Measurements from ENCODE around the gene LAMC2.
"Not testable (repeated sequence)": the region's sequence is repeated elsewhere in the genome, so short reads cannot be mapped to it uniquely, and the experiment has no call there.

Gene LAMC2

DNA sequence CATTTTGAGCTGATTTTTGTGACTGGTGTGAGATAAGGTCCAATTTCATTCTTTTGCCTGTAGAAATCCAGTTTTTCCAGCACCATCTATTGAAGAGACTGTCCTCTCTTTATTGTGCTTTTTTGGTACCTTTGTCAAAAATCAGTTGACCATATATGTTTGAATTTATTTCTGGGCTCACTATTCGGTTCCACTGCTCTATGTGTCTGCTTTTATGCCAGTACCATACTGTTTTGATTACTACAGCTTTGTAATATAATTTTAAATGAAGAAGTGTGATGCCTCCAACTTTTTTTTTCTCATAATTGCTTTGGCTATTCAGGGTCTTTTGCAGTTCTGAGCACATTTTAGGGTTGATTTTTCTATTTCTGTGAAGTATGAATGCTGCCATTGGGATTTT, 69.0 kb downstream of the LAMC2 start:
- DNase-seq (ENCODE audit: low read depth in 4 of 4, low spot score in 1 of 4), result no peak

DNA sequence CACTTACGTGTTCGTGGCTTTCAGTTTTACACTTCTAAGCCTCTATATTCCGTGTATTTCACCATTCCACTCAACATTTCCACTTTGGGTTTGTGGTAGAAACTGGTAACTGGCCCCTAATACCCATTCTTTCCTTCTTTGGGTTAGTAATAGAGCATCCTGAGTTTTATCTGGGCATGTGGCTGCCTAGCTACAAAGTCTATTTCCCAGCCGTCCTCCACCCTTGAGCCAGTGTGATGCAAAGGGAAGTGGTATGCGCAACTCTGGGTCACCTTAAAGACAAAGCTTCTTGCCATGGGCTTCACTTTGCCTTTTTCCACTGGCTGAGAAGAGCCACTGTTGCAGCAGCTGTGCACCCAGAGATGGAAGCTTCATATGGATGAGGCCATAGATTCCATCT, 73.9 kb downstream of the LAMC2 start:
- DNase-seq (ENCODE audit: low read depth in 4 of 4, low spot score in 1 of 4), result no peak

DNA sequence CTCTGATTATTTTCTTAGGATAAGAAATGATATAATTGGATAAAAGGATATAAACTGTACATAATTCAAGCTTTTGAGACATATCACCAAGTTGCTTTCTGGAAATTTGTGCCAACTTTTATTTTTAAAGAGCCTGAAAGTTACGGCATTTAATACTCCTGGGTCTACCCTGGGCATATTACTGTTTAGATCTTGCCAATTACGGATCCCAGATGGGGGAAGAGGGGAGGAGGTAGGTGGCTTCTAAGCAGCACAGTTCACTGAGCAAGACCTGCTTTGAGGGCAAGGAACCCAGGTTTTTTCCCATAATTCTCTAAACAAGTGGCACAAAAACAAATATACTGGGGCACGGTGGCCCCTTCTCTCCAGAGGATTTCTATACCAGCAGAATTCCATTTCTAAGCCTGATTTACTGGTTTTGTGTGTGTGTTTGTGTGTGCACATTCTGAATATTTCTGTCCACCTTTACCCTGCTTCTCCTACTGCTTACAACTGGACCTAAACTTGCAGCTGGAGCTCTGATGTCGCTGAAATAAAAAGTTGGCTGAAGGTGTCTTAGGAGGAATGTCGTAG, 76.7 kb downstream of the LAMC2 start:
- DNase-seq (ENCODE audit: low read depth in 4 of 4, low spot score in 1 of 4), result no peak

DNA sequence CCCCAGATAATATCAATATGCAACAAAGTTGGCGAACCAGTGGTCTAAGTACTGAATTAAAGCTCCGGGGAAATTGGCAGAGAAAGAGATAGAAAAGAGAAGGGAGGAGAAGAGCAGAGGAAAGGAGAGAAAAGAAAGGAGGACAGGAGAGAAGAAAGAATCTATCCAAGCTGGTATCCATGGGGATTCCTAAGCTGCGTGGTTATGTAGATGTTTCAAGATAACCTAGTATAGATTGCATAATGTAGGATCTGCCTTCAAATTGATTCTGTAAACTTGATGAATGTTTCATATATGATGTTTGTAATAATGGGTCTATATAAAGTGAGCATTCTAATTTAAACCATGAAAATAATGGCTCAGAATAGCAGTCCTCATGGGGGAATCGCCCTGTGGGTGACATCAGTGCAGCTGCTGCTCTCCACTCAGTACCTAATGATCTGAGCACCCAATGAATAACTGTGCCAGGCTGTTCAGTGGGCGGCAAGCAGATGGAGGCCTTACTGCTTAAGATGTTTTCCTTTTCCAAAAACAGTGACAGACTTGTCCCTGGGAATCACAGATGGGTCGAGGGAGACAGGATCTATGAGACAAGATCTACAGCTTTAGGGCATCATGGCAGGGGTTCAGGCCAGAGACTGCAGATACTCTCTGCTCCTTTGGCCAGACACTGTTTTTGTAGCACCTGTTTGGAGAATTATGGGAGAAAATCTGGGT, 78.0 kb downstream of the LAMC2 start:
- DNase-seq (ENCODE audit: low read depth in 4 of 4, low spot score in 1 of 4), result no peak

DNA sequence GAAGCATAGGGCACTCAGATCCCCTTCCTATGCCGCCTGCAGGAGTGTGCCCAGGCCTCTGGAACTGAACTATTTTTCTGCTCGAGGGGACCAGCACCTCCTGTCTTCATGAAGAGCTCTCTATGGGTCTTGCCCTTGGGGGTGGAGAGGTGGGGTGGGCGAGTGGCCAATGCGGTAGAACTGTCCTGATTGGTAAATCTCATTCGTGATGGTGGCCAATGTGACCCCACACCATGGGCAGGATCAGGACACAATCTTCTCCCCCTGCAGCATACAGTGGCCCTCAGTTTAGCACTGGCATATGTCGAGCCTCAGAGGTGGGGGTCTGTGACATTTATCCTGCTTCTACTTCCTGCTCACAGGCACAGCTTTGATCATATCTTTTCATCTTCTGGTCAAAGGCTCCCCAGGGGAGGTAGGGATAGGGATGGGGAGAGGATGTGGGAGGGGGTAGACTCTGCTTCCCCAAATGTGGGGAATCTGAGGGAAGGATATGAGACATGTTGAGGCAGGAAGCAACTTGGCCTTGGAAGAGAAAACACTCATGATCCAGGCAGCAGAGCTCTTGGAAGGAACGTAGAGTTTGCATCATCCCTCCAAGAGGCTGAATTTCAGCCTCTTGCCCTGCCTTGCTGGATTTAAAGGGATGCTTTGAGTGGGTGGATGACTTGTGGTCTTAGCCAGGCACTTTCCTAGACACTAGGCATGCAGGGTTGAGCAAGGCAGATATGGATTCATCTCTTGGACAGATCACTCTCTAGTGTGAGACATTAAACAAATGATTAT, 81.8 kb downstream of the LAMC2 start:
- DNase-seq (ENCODE audit: low read depth in 4 of 4, low spot score in 1 of 4), result no peak

DNA sequence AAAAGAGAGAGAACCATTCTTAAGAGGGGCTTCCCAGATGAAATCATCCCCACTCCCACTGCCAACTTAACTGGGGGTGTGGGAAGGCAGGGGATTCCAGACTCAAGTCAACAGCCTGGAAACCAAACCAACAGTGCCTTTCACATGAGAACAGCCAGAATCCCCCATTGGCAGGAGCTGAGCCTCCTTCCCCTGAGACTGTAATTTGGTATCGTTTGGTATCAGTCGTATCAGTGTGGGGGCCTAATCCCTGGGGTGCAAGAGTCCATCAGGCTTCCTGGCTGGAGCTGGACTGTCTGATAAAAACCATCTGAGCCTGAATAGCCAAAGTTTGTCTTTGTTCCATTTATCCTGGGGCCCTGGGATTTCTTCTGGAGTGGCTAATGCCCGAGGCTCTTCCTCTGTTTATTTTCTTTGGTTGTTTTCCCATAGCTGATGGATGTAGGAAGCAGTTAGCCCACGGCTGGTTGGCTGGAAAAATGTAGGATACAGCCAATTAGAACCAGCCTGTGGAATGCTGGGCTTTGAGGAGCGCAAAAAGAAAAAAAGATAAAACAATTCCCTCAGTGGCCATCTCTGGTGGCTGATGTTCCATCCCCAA, 84.6 kb downstream of the LAMC2 start:
- no peak for DNase-seq (ENCODE audit: low read depth in 4 of 4, low spot score in 1 of 4)

DNA sequence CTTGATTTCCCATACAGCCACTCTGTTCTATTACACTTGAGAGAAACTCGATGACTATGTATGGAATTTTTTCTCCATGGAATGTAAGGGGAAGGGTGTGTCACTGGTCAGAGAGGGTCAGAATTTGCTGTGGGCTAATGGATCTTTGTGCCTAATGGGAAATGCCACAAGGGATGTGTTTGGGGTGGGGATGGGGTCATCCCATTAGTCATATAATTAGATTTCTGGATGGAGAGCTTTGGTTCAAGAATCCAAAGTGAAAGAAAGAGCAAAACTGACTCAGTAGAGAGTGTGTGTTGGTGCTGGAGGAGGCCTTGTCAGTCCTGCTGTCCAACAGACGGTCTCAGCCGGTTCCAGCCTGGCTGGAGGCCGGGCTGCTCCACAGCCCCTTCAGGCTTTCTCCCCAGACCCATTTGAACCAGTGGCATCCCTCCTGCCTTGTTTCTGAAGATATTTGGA, 86.4 kb downstream of the LAMC2 start:
- DNase-seq (ENCODE audit: low read depth in 4 of 4, low spot score in 1 of 4), result no peak

DNA sequence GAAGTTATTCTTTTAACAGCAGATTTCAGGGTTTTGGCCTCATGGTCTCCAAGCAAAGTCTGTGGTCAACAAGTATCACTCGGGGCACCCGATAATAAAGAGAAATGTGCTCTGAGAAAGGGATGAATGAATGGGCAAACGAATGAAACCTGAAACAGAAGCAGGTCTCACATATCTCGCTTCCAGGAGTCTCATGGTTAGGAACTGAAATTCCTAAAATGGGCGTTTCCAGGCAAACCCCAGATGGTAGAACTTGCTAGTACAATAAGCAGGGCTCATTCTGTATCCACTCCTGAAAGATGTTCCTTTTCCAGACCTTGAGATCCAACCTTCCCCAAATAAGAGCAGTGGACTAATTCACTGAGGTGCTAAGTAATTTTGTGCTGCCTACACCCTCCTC, 87.2 kb downstream of the LAMC2 start:
- DNase-seq (ENCODE audit: low read depth in 4 of 4, low spot score in 1 of 4), result no peak

DNA sequence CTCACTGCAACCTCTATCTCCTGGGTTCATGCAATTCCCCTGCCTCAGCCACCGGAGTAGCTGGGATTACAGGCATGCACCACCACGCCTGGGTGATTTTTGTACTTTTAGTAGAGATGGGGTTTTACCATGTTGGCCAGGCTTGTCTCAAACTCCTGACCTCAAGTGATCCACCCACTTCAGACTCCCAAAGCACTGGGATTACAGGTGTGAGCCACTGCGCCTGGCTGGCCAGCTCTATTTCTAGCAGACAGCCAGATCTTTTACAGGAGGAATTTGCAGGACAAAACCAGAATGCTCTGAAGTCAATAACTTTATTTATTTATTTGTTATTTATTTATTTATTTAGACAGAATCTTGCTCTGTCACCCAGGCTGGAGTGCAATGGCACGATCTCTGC, 87.9 kb downstream of the LAMC2 start:
- not testable (repeated sequence) for DNase-seq (ENCODE audit: low read depth in 4 of 4, low spot score in 1 of 4)

DNA sequence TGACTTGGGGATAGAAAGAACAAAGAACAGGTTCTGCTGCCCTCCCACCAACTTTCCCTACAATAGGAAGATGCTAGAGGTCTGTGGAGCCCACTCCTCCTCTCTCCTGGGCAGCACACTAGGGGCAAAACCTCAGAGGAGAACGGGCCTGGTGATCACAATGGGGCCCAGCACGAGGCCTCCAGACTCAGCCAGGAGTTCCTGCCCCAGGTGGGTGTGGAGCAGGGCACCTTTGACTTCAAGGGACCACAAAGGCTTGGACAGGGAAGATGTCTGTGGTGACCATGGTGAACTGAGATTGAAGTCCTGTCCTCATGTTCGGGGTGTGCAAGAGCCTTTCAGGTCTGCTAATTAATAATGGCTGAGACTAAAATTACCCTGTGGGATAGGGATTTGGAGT, 88.8 kb downstream of the LAMC2 start:
- no peak for DNase-seq (ENCODE audit: low read depth in 4 of 4, low spot score in 1 of 4)

DNA sequence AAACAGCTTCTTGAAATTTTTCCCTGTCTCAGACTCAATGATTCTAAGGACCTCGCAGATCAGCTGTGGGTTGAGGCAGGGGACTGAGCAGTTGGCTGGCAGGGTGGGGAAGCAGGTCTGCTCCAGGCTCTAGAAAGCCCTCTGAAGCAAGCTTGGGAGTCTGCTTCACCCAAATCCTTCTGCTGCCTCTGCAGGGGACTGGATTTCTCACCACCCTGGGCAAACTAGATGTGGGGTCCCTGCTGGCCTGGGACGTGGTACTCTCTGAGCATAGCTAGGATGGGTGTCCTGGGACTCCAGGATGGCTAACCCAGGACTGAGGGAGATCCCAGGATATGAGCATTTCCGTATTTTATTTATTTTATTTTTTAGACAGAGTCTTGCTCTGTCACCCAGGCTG, 89.3 kb downstream of the LAMC2 start:
- no peak for DNase-seq (ENCODE audit: low read depth in 4 of 4, low spot score in 1 of 4)

DNA sequence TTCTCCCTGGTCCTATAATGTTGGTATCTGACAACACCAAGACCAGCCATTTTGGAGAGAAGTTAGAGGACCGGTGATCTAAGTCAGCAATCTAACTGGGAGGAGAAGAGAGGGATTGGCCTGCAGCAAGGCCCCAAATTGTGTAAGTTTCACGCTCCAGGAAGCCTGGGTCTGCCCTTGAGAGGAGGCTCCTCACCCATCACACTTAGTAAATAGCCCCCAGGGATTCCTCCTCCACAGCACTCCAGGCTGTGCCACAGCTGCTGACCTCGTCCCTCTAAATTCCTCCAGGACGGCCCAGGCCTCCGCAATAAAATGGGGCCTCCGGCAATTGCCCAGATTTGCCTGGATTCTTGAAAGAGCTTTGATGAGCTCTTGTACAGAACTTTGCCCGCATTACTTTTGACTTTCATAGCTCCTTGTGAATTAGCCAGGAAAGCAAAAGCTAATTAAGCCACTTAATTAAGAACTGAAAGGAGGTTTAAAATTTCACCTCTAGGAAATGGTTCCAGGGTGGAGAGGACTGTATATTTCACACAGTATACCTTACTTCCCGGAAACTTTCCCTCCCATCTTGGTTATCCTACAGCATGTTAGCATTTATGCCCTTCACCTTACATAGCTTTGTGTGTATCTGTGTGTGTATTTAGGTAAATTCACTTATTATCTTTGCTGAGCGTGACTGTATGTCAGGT, 90.5 kb downstream of the LAMC2 start:
- DNase-seq (ENCODE audit: low read depth in 4 of 4, low spot score in 1 of 4), result no peak

DNA sequence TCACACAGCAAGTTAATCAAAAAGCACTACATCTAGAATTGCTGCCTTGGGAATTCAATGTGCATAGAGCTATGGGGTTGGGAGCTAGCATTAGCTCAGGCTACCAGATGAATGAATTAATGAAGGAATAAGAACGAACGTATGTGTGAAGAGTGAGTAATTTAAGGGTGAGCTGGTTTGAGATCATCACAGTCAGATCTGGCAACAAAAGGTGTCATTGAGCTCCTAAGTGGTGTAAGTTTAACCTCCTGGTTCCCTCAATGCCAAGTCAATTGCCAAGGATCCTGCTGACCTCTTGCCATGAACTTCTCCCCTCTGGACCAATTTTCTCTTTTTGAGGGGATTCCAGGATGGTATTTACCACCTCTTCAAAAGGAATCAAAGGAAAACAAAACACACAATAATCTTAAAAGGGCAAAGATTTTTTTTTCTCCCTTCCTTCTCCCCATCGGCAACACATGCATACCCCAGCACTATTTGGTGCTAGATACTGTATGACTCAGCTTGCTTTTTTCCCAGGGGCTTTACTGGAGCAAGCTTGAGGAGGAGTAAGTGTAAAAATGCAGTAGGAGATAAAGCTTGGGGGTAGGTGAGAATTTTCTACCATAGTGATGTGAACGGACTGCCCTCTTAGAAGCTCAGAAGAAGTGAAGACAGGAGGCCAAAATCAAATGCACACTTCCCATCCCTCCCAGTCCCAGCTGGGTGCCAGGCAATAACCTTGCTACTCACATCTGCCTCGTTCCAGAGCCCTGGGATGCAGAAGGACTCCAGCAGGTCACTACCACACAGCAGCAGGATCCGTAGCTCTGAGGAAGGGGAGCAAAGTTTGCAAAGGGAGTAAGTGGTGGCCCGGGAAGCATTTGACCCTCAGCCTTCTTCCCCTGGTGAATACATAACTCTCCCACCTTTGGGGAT, 92.0 kb downstream of the LAMC2 start:
- DNase-seq (ENCODE audit: low read depth in 4 of 4, low spot score in 1 of 4), result no peak

DNA sequence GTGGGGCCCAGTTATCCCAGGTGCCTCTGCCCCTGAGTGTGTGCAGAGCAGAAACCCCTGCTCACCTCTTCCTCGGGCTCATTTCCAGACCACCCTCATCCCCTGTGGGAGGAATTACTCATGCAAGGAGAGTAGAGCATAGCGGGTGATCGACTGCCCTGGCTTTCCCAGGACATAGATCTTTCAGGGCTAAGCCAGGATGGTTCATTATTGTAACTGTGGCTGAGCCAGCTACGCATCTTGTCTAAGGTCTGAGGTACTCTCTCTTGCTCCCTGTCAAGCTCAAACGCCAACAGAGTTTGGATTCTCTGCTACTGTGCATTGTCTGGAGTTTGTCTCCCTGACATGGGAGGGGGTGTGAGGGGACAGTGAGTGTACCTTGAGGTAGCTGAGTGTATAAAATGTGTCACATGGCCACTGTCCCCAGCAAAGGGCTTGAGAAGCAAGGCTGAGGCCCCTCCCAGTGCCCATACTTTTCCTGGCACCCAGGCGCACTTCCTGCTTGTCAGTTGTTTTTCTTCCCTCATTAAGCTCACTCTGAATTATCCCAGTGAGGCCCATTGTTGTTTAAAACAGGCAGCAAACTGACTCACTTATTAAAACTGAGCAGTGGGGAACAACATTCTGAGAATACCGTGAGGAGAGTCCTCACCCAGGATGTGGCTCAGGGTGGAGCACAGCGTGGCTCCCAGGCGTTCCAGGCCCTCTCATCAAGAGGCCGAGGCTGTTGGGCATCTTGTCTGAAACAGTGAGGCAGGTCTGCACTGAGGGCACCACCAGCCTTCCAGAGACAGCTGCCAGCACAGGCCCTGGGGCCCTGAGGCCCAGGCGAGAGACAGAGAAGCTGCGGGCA, 92.9 kb downstream of the LAMC2 start:
- no peak for DNase-seq (ENCODE audit: low read depth in 4 of 4, low spot score in 1 of 4)

DNA sequence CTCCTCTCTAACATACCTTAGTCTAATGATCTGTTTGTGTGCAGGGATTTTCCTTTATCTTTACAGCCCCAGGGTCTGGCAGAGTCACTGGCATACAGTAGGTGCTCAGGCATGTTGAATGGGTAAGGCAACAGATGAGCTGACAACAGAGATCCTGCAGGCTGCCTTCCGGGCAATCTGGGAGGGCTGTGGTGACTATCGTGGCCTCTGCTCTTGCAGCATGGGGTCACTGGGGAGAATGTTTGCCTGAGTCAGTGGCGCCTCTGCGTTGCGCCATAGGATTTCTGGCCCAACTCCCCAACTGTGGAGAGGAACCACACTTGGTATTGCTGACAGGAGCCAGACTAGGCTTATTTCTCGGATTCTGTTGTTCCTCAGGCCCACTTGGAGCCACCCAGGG, 93.8 kb downstream of the LAMC2 start:
- DNase-seq (ENCODE audit: low read depth in 4 of 4, low spot score in 1 of 4), result no peak

DNA sequence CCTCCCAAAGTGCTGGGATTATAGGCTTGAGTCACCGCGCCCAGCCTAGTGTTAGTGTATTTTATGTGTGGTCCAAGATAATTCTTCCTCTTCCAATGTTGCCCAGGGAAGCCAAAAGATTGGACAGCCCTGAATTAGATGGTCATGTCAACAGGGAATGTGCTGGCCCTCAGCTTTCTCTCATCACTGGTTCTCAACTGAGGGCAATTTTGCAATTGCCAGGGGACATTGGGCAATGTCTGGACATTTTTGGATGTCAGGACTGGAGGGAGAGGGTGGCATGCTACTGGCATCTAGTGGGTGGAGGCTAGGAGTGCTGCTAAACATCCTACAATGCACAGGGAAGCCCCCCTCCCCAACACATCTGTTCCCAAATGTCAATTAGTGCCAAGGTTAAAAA, 95.0 kb downstream of the LAMC2 start:
- DNase-seq (ENCODE audit: low read depth in 4 of 4, low spot score in 1 of 4), result no peak

DNA sequence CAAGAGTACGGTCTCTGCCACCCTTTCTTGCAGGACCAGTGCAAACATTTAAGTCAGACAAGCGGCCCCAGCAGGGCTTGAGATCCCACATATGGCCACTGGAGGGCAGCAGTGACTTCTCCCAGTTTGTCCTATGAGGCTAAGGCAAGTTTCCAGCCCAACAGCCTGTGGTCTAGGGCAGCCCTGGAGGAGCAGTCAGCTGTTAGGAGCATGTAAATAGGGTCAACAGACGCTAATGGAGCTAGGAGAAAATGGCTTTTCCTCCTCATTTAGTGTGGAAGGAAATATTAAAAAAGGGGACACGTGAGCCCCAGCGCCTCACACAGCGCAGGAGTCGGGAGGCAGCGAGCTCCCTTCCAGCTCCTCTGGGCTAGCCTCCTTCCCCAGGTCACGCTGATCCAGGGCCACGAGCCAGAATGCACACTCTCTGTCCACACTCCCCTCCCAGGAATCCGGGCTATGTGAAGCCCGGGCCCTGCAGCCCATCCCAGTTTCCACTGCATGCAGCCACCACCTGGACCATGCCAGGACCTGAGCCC, 95.6 kb downstream of the LAMC2 start:
- peak; percentile 33 to 62 (median 50) for DNase-seq (ENCODE audit: low read depth in 4 of 4, low spot score in 1 of 4)

DNA sequence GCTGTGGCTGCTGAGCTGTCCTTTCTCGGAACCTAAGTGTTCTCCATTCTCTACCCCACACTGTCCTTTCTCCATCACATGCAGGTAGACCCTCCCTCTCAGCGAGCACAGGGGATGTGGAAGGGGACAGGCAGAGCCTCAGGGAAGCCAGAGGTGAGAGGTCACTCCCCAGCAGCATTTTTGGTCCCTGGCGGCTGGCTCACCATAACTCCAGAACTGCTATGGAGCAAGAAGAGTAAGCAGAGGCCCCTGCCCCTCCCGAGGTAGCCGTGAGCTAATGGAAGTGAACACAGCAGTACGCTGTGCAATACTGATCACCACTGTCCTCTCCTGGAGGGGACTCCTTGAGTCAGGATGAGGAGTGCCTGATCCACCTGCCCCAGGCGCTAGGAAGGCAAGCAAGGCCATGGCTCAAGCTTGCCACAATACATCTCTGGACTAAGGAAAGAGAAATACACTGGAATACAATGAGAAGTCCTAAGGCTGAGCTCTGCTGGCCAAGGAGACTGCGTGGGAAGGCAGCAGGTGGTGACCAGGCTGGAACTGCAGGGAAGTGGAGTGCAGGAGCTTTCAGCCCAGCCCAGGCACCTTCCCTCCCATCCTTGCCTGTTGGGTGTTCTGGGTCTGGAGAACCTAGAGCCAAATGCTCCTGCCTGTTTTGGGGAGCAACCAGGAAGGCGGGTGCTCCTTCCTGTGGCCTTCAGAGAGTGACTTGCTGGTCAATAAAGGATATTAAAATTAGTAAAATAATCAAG, 96.2 kb downstream of the LAMC2 start:
- DNase-seq (ENCODE audit: low read depth in 4 of 4, low spot score in 1 of 4), result no peak

All from stimulated activated CD4-positive, alpha-beta T cell treated with anti-CD3 and anti-CD28 coated beads, Interleukin-1b, Interleukin-23, amount 100 ng/mL, for 24 hours (primary cell).